DND-41 (cell line): ENCODE data around the gene PCDHGB6.
"Not testable (repeated sequence)": the region's sequence is repeated elsewhere in the genome, so short reads cannot be mapped to it uniquely, and the experiment has no call there.

Experiments used
- EZH2 ChIP-seq: IDR thresholded peaks from 3 replicates; pipeline ENCODE4 v1.6.1; 2012; ENCODE audit warnings: borderline replicate concordance, low read depth, mild to moderate bottlenecking, moderate library complexity, low read length, inconsistent platforms; ENCODE audit not compliant: severe bottlenecking
- TF ChIP-seq, protein P1 (sequence below): IDR thresholded peaks from 2 replicates; pipeline ENCODE4 v1.5.1; 2012; ENCODE audit warnings: borderline replicate concordance, low read length, moderate library complexity, mild to moderate bottlenecking; ENCODE audit not compliant: poor library complexity, severe bottlenecking; ENCODE audit errors: extremely low read depth

DNA sequence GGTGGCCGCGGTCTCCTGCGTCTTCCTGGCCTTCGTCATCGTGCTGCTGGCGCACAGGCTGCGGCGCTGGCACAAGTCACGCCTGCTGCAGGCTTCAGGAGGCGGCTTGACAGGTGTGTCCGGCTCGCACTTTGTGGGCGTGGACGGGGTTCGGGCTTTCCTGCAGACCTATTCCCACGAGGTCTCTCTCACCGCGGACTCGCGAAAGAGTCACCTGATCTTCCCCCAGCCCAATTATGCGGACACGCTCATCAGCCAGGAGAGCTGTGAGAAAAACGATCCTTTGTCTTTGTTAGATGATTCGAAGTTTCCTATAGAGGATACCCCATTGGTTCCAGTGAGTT lies 7.4 kb downstream of the PCDHGB6 start:
- TF ChIP-seq, protein P1, sequence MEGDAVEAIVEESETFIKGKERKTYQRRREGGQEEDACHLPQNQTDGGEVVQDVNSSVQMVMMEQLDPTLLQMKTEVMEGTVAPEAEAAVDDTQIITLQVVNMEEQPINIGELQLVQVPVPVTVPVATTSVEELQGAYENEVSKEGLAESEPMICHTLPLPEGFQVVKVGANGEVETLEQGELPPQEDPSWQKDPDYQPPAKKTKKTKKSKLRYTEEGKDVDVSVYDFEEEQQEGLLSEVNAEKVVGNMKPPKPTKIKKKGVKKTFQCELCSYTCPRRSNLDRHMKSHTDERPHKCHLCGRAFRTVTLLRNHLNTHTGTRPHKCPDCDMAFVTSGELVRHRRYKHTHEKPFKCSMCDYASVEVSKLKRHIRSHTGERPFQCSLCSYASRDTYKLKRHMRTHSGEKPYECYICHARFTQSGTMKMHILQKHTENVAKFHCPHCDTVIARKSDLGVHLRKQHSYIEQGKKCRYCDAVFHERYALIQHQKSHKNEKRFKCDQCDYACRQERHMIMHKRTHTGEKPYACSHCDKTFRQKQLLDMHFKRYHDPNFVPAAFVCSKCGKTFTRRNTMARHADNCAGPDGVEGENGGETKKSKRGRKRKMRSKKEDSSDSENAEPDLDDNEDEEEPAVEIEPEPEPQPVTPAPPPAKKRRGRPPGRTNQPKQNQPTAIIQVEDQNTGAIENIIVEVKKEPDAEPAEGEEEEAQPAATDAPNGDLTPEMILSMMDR = not testable (repeated sequence)
- not testable (repeated sequence) for TF ChIP-seq EZH2
